GM10248 (cell line): ENCODE measurements around the gene KIF1A.

Source experiments
- CTCF ChIA-PET: fragments of 300-600 bp; sonication (Branson Sonifier 250); formaldehyde crosslinking; extraction: SDS; loops from one replicate; lab custom pipeline; 2021; ENCODE audit warnings: antibody characterized with exemption; lab: Yijun Ruan, JAX
- POLR2A ChIA-PET: fragments of 350-650 bp; sonication (Branson Sonifier 250); formaldehyde crosslinking; extraction: SDS; loops from one replicate; lab custom pipeline; 2020; ENCODE audit warnings: antibody characterized with exemption; lab: Yijun Ruan, JAX
- DNase-seq: peaks from one replicate; pipeline ENCODE4 v3.0.0; 2012; ENCODE audit errors: extremely low spot score
- TF ChIP-seq, protein P1 (sequence below): IDR thresholded peaks from 2 replicates; pipeline ENCODE4 v1.5.1; 2012; ENCODE audit warnings: mild to moderate bottlenecking, low read depth; ENCODE audit errors: extremely low read depth, missing control alignments, control extremely low read depth

Gene KIF1A

DNA sequence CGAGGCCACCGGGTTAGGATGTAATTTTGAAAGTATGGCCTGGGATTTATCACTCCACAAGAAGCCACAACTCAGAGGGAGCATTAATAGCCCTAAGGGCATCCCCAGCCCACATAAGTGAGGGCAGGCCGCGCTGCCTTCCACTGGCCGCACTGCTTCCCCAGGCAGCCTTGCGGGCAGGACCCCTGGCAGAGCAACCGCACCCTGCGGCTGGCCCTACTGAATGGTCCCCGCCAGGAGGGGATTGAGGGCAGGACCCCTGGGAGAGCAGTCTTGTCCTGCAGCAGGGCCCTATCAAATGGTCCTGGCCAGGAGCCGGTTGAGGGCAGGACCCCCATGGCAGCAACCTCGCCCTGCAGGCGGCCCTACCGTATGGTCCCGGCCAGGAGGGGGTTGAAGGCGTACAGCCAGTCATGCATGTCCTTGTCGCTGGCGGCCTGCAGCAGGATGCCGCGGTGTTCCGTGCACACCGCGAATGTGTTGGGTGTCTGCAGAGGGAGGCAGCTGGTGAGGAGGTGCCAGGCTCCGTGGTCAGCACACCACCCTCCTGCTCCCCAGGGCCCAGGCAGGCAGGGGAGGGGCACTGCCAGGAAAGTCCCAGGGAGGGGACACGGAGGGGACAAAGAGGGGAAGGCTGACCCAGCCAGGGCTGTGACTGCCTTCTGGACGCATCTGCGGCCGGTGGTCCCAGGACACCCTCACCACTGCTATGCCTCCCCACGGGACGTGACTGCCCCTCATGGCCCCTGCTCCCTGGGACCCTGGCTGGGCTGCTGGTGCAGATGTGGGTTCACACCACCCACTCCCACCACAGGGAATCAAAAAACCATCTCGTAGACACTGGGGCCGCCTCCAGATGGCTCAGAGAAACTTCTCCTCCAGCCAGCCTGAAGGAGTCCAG lies 102.1 kb downstream of the KIF1A start:
- CTCF ChIA-PET, result no interaction called here
- no peak for DNase-seq
- POLR2A ChIA-PET, result no interaction called here
- TF ChIP-seq, protein P1, sequence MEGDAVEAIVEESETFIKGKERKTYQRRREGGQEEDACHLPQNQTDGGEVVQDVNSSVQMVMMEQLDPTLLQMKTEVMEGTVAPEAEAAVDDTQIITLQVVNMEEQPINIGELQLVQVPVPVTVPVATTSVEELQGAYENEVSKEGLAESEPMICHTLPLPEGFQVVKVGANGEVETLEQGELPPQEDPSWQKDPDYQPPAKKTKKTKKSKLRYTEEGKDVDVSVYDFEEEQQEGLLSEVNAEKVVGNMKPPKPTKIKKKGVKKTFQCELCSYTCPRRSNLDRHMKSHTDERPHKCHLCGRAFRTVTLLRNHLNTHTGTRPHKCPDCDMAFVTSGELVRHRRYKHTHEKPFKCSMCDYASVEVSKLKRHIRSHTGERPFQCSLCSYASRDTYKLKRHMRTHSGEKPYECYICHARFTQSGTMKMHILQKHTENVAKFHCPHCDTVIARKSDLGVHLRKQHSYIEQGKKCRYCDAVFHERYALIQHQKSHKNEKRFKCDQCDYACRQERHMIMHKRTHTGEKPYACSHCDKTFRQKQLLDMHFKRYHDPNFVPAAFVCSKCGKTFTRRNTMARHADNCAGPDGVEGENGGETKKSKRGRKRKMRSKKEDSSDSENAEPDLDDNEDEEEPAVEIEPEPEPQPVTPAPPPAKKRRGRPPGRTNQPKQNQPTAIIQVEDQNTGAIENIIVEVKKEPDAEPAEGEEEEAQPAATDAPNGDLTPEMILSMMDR, result no peak

DNA sequence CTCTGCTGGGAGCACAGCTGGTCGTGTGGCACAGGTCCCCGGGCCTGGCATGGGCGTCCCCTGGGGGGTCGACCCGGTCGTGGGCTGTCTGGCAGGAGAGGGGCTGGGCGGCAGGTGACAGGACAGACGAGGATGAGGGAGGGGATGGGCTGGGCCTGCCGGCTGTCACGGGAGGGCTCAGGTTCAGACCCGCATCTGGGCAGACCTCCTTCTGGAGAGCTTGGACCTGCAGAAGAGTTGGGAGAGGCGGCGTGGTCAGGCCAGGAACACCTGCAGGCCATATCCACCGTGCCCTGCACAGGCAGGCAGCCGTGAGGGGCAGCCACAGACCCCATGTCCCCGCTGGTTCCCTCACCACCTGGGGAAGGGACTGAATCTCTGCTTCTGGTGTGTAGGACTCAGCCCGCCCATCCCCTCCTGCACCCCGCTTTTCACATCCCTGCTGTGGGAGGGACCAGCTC lies 102.8 kb downstream of the KIF1A start:
- no peak for DNase-seq
- ChIA-PET CTCF (interaction anchor here (1.2 kb wide), 1 partner anchor 203 kb away, joined by 3 read pairs; no protein-coding TSS in a partner anchor), POLR2A (no interaction called here)
- TF ChIP-seq, protein P1, result no peak

DNA sequence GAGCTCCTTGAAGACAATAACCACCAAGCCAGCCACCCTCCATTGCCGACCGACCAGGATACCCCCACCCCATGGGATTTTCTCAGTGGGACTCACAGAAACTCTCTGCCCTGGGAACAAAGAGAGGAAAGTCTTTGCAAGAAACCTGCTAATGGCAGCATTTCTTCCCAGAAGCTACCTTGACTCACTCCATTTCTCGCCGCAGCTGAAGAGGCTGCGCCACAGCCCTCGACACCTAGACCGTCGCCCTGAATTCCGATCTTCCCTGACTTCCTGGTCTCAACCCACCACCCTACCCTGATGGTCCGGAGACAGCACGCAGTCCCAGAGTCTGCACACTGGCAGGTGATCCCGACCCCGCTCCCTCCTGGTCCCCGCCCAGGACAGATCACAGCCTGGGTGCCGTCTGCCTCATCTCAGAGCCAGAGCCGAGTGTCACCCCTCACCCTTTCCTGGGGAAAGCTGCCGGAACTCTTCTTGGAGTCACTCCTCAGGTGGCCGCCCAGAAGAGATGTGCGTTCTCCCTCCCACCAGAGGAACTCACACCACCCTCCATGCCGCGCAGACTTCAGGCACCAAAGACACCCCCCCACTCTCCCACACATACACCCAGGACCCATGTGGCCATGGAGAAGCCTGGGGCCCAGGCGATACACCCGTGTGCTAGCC lies 103.8 kb downstream of the KIF1A start:
- ChIA-PET POLR2A (no interaction called here), CTCF (interaction anchor here (1.2 kb wide), 1 partner anchor 202 kb away, joined by 3 read pairs; no protein-coding TSS in a partner anchor)
- DNase-seq, result no peak
- TF ChIP-seq, protein P1, result no peak

DNA sequence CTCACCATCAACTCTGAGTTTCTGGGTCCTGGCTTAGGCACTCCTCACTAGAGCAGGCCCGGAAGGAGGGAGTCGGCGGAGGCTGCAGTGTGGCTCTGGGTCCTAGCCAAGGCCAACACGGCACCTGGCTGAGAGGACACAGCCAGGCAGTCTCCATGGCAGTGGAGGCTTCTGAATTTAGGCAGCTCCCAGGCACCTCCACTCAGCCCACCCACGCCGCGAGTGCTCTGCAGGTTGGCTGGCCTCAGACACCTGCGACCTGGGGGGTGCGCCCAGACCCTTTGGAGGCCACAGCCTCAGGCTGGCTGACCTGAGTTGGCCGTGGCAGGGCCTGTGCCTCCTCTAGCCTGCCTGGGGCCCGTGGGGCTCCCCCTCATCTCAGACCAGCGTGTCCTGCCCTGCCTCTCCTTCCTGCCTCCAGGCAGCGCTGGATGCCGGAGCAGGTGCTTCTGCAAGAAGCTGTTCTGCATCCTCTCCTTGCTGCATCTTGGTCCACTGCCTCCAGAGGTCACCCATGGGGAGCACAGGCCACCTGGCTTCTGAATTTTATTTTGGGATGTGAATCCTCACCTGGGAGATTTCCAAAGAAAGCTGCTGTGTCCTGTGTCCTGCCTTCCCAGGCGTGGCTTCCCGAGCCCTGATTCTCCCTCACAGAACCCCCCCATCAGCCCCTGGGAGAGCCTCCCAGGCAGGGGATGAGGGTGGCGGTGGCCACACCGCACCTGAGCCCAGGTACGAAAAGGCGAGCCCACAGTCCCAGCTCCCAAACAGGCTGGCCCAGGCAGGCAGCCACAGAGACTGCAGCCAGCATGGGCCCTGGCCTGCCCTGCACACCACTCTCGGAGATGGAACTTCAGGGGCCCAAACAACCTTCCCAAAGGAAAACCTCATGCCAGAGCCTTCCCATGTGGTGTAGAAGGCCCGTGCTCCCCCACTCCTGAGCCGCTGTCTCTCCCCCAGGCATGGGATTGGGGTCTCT lies 105.0 kb downstream of the KIF1A start:
- DNase-seq, result no peak
- ChIA-PET POLR2A (no interaction called here), CTCF (interaction anchor here (1.1 kb wide), 1 partner anchor 201 kb away, joined by 3 read pairs; no protein-coding TSS in a partner anchor)
- TF ChIP-seq, protein P1, result no peak

DNA sequence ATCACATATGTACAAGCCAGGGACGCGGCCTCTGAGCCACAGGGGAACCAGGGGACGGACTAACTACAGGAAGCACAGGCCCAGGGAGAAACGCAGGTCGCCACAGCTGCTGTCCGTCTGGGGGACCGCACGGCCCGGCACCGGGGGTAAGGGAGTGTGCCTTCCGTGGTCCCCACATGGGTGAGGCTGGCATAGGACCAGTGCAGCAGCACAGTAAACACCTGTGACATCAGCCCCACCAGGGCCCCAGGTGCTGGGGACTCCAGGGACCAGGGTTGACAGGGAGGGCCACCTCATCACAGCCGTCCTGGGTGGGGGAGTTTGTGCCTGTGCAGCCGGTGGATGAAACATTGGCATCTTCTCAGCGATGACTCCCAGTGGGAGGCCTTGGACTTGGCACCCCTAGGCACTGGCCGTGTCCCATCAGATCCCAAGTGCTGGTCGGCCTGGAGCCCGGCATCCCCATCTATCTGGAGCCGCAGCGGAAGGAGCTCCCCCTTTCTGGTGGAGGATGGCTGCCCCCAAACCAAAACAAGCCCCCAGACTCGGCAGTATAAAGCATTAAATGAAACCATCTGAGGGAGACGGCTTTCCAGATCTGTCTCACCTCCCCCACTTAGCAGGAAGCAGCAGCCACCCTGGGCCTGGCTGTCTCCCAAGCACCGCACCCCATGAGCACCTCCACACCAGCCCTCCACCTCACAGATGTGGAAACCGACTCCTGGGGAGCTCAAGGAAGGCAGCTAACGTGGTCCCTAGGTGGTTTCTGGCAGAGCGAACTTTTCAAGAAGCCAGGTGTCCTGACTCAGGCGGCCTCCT lies 105.9 kb downstream of the KIF1A start:
- CTCF ChIA-PET, result interaction anchor here (1.1 kb wide), 1 partner anchor 200 kb away, joined by 3 read pairs; no protein-coding TSS in a partner anchor
- TF ChIP-seq, protein P1, result no peak
- no peak for DNase-seq
- POLR2A ChIA-PET, result no interaction called here
